Astrocyte (in vitro differentiated cells and primary cell): ENCODE data around the gene ZFYVE28.

Source experiments
- EZH2 ChIP-seq: IDR thresholded peaks from 2 replicates; pipeline ENCODE4 v1.6.1; 2012; ENCODE audit warnings: mild to moderate bottlenecking, low read length, inconsistent platforms; ENCODE audit not compliant: insufficient read depth
- TF ChIP-seq, protein P1 (sequence below): IDR thresholded peaks from 2 replicates; pipeline ENCODE4 v1.5.1; 2011; ENCODE audit warnings: low read depth, mild to moderate bottlenecking, inconsistent platforms, low read length, moderate library complexity; ENCODE audit not compliant: insufficient read depth

DNA sequence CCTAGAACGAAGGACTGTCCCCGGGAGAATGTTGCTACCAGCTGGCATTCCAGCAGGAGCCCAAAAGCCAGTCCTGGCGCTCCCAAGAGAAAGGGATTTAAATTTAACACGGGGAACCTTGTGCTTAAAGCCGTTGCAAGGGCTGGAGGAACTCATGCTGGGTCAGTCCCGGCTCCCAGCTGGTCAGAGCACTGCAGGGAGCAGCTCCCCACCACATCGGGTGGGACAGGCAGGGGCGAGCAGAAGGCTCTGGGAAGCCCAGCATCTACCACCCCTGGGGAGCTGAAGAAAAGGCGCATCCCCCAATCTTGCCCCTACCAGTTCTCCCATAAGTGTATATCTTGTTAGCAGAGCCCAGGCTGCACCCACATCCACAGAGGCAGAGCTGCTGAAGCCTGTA, 16.0 kb upstream of the ZFYVE28 start:
- no peak for TF ChIP-seq EZH2
- TF ChIP-seq, protein P1, sequence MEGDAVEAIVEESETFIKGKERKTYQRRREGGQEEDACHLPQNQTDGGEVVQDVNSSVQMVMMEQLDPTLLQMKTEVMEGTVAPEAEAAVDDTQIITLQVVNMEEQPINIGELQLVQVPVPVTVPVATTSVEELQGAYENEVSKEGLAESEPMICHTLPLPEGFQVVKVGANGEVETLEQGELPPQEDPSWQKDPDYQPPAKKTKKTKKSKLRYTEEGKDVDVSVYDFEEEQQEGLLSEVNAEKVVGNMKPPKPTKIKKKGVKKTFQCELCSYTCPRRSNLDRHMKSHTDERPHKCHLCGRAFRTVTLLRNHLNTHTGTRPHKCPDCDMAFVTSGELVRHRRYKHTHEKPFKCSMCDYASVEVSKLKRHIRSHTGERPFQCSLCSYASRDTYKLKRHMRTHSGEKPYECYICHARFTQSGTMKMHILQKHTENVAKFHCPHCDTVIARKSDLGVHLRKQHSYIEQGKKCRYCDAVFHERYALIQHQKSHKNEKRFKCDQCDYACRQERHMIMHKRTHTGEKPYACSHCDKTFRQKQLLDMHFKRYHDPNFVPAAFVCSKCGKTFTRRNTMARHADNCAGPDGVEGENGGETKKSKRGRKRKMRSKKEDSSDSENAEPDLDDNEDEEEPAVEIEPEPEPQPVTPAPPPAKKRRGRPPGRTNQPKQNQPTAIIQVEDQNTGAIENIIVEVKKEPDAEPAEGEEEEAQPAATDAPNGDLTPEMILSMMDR, result no peak
